Inflammatory macrophage treated with lipopolysaccharide for 4 hours (primary cell): ENCODE data around the gene ELMOD2.

Experiments
- DNase-seq: peaks from one replicate; pipeline ENCODE4 v3.0.0-alpha.2; 2020

ELMOD2 gene

GRCh38 chr4:140584439-140584838, 60.5 kb downstream of the ELMOD2 start:
- DNase-seq: no peak

- no peak for DNase-seq
Observed at GRCh38 chr4:140595065-140595464, 71.1 kb downstream of the ELMOD2 start.

DNA sequence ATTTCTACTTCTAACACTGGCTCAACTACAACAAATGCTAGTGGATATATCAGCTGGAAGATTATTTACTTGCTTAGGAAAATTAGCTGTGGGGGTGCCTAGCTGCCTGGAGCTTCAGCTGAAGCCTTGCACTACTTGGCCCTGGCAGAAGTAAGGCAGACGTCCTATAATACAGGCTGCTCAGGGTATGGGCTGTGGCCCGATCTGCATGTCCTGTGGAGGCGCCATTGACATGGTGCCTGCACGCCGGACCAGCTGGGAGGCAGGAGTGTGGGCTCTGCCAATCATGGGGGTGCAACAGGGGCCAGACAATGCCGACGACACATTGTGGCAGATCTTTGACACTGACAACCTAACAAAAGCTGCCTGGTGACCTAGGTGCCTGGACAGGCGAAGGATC, 76.4 kb downstream of the ELMOD2 start:
- DNase-seq: no peak

- no peak for DNase-seq
Observed at GRCh38 chr4:140602714-140603113, 78.7 kb downstream of the ELMOD2 start.

GRCh38 chr4:140603286-140603685, 79.3 kb downstream of the ELMOD2 start:
- DNase-seq: no peak
